IMR-90 (cell line): Measurements from ENCODE around the gene TRPM4.

Experiments
- BHLHE40 ChIP-seq: fragments of 150-350 bp; IDR thresholded peaks from 2 replicates; pipeline ENCODE4 v1.6.1; 2016; ENCODE audit warnings: mild to moderate bottlenecking, low read depth, low read length
- CEBPB ChIP-seq: IDR thresholded peaks from 2 replicates; pipeline ENCODE4 v1.6.1; 2012; ENCODE audit warnings: low read depth, low read length, improper control_type of control experiment
- FOS ChIP-seq: fragments of 150-350 bp; IDR thresholded peaks from 2 replicates; pipeline ENCODE4 v1.6.1; 2016; ENCODE audit warnings: low read depth, low read length
- MAFK ChIP-seq: IDR thresholded peaks from 2 replicates; pipeline ENCODE4 v1.6.1; 2012; ENCODE audit warnings: low read depth, low read length, improper control_type of control experiment
- MAZ ChIP-seq: IDR thresholded peaks from 2 replicates; pipeline ENCODE4 v1.6.1; 2012; ENCODE audit warnings: low read depth, mild to moderate bottlenecking, low read length, improper control_type of control experiment, moderate library complexity, borderline replicate concordance
- MXI1 ChIP-seq: IDR thresholded peaks from 2 replicates; pipeline ENCODE4 v1.6.1; 2012; ENCODE audit warnings: low read depth, mild to moderate bottlenecking, low read length, moderate library complexity, borderline replicate concordance
- POLR2A ChIP-seq: IDR thresholded peaks from 2 replicates; pipeline ENCODE4 v1.6.1; 2012; ENCODE audit warnings: mild to moderate bottlenecking, low read depth, low read length
- RAD21 ChIP-seq: IDR thresholded peaks from 2 replicates; pipeline ENCODE4 v1.6.1; 2012; ENCODE audit warnings: low read length, improper control_type of control experiment
- RFX5 ChIP-seq: IDR thresholded peaks from 2 replicates; pipeline ENCODE4 v1.8.0; 2012; ENCODE audit warnings: low read depth, mild to moderate bottlenecking, low read length, moderate library complexity
- SMC3 ChIP-seq: fragments of 150-350 bp; IDR thresholded peaks from 2 replicates; pipeline ENCODE4 v1.6.1; 2016; ENCODE audit warnings: low read depth, mild to moderate bottlenecking, antibody characterized with exemption, low read length, moderate library complexity
- TF ChIP-seq, protein P1 (sequence below): conservative IDR thresholded peaks from 2 replicates; pipeline ENCODE4 v1.5.1; 2012; ENCODE audit warnings: mild to moderate bottlenecking, low read depth, low read length, improper control_type of control experiment
- TF ChIP-seq, protein P2 (sequence below): fragments of 150-350 bp; IDR thresholded peaks from 2 replicates; pipeline ENCODE4 v1.6.1; 2017; ENCODE audit warnings: mild to moderate bottlenecking, antibody characterized with exemption, low read length, low read depth
- TF ChIP-seq, protein P3 (sequence below): fragments of 150-350 bp; IDR thresholded peaks from 2 replicates; pipeline ENCODE4 v1.6.1; 2016; ENCODE audit warnings: low read depth, mild to moderate bottlenecking, low read length, moderate library complexity, borderline replicate concordance

DNA sequence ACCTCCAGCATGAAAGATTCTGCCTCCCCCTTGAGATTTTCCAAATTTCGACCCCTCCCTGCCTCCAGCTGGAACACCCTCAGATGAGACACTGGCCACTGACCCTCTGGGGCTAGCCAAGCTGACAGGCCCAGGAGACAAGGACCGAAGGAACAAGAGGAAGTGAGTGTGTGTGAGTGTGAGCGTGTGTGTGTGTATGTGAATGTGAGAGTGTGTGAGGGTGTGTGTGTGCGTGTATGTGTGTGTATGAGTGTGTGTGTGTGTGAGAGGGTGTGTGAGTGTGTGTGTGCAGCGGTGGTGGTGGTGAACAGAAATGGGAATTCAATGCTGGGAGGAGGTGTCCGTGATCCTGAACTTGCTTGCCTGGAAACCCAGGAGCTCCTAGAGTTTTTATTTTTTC, 16.2 kb upstream of the TRPM4 start:
- TF ChIP-seq MXI1, result no peak
- no peak for TF ChIP-seq MAFK
- TF ChIP-seq POLR2A, result no peak
- TF ChIP-seq, protein P1, sequence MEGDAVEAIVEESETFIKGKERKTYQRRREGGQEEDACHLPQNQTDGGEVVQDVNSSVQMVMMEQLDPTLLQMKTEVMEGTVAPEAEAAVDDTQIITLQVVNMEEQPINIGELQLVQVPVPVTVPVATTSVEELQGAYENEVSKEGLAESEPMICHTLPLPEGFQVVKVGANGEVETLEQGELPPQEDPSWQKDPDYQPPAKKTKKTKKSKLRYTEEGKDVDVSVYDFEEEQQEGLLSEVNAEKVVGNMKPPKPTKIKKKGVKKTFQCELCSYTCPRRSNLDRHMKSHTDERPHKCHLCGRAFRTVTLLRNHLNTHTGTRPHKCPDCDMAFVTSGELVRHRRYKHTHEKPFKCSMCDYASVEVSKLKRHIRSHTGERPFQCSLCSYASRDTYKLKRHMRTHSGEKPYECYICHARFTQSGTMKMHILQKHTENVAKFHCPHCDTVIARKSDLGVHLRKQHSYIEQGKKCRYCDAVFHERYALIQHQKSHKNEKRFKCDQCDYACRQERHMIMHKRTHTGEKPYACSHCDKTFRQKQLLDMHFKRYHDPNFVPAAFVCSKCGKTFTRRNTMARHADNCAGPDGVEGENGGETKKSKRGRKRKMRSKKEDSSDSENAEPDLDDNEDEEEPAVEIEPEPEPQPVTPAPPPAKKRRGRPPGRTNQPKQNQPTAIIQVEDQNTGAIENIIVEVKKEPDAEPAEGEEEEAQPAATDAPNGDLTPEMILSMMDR, result no peak
- TF ChIP-seq RFX5, result no peak
- TF ChIP-seq, protein P2, sequence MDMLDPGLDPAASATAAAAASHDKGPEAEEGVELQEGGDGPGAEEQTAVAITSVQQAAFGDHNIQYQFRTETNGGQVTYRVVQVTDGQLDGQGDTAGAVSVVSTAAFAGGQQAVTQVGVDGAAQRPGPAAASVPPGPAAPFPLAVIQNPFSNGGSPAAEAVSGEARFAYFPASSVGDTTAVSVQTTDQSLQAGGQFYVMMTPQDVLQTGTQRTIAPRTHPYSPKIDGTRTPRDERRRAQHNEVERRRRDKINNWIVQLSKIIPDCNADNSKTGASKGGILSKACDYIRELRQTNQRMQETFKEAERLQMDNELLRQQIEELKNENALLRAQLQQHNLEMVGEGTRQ, result no peak
- no peak for TF ChIP-seq RAD21
- TF ChIP-seq MAZ, result no peak
- no peak for TF ChIP-seq BHLHE40
- TF ChIP-seq, protein P3, sequence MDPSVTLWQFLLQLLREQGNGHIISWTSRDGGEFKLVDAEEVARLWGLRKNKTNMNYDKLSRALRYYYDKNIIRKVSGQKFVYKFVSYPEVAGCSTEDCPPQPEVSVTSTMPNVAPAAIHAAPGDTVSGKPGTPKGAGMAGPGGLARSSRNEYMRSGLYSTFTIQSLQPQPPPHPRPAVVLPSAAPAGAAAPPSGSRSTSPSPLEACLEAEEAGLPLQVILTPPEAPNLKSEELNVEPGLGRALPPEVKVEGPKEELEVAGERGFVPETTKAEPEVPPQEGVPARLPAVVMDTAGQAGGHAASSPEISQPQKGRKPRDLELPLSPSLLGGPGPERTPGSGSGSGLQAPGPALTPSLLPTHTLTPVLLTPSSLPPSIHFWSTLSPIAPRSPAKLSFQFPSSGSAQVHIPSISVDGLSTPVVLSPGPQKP, result no peak
- TF ChIP-seq CEBPB, result no peak
- no peak for TF ChIP-seq SMC3
- no peak for TF ChIP-seq FOS
